Measurements from ENCODE around the gene DSC1. TPM values are rescaled to one million over a fixed set of nuclear protein-coding genes. Genes with fewer than 3 reads are reported as not detected.

The DSC1 gene
- total and polyA plus RNA-seq, 12 donors = 0.03 to 21.8 (median 7.7) TPM

DNA sequence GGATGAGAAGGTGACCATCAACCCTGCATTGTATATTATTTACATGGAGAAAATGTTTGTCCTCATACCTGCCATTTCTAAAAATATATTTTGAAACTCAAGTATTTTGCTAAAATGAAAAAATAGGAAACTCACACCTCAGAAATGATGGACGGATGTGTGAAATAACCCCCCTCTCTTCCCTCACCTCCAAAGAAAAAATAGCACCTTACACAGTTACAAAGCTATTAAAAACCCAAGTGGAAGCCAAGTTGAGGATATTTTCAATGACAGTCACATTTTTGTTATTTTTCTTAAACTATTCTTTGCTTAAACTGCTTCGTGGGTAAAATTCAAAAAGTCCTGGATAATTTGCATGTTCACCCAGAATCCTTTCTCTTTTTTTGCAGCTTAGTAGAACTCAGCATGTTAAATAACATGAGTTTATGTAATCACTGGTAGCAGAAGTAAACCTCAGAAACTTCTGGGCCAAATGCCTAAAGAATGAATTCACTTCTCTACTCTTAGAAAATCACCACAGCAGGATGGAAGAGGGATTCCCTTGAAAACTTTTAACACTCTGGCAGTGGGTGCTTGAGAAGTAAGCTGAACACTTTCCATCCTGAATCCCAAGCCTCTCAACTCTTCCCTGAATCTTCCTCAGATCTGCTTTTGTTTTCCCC is 768 bp downstream of the DSC1 start:
- H3K36me3 ChIP-seq = no peaks in the 10 kb centered on the region
- H3K4me1 ChIP-seq = peaks cover 0 to 5% (median 0%) of the 10 kb centered on the region in 9 donors
- 67 to 68% methylated on average over 2 of the region's 2 CpGs for WGBS, 2 donors
- no peak for DNase-seq
- no peaks in the 10 kb centered on the region for H3K27me3 ChIP-seq
- H3K27ac ChIP-seq = peak overlapping the region in 4 of 10 donors; percentile 9 to 41 (median 15)
- ATAC-seq = peak in 4 of 8 donors; percentile 33 to 66 (median 48)
- H3K4me3 ChIP-seq = no peak overlapping the region
- H3K9me3 ChIP-seq = no peaks in the 10 kb centered on the region
- intact Hi-C loops (cut with DNase I) = loop anchor here in 1 of 10 donors (10.0 kb wide), 1 partner anchor 47 kb away; no protein-coding TSS in a partner anchor
- TF ChIP-seq, protein P1, sequence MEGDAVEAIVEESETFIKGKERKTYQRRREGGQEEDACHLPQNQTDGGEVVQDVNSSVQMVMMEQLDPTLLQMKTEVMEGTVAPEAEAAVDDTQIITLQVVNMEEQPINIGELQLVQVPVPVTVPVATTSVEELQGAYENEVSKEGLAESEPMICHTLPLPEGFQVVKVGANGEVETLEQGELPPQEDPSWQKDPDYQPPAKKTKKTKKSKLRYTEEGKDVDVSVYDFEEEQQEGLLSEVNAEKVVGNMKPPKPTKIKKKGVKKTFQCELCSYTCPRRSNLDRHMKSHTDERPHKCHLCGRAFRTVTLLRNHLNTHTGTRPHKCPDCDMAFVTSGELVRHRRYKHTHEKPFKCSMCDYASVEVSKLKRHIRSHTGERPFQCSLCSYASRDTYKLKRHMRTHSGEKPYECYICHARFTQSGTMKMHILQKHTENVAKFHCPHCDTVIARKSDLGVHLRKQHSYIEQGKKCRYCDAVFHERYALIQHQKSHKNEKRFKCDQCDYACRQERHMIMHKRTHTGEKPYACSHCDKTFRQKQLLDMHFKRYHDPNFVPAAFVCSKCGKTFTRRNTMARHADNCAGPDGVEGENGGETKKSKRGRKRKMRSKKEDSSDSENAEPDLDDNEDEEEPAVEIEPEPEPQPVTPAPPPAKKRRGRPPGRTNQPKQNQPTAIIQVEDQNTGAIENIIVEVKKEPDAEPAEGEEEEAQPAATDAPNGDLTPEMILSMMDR (IDR thresholded peaks at IDR 0.05) = no peak

DNA sequence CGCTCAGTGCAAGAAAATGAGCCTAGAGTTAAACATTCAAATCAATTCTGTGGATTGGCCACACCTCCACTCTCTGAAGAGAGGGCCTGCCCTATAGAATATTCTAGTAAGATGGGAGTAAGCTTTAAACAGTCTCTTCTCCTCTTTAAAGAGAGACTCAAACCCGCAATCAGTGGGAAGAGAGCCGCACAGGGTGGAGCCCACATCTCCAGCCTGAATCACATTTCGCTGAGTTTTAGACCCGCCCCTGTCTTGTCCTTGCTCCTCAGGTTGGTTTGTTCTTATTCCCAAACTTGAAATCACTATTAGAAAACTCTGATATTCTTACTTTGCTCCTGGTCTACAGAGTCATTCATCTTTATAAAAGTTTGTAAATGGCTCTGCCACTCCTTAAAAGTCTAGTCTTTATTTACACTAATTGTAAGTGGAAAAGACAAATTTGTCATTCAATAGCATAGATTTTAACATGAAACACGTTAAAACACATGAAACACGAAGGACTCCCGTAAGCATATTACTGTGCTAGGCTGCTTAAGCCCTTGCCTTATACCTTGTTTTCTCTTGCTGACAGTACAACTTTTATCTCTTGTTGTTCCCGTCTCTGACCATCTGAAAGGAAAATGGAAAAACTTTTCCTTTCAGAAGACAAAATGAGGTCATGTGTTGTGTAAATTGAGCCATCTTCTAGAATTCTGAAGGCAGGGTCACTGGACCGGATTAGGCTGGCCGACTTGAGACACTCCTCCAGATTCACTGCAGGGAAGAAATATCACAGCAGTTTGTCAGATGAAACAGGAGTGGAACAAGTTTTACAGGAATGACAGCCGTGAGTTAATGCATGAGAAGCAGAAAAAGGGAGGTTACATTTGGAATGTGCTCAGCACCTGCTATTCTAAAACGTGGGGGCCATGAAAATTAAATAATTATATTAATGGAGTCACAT is 5.6 kb downstream of the DSC1 start:
- Histone ChIP-seq H3K4me3 (no peak overlapping the region), H3K36me3 (no peaks in the 10 kb centered on the region), H3K27ac (no peak overlapping the region), H3K27me3 (no peaks in the 10 kb centered on the region), H3K9me3 (no peaks in the 10 kb centered on the region), H3K4me1 (peaks cover 0 to 5% (median 0%) of the 10 kb centered on the region in 9 donors)
- intact Hi-C loops (cut with DNase I) = loop anchor here in 1 of 10 donors (10.0 kb wide), 1 partner anchor 58 kb away; no protein-coding TSS in a partner anchor
- DNase-seq (no peak), ATAC-seq (no peak)
- TF ChIP-seq, protein P1 (IDR thresholded peaks at IDR 0.05) = no peak
- 58 to 78% methylated on average over 13 of the region's 13 CpGs for WGBS, 2 donors

DNA sequence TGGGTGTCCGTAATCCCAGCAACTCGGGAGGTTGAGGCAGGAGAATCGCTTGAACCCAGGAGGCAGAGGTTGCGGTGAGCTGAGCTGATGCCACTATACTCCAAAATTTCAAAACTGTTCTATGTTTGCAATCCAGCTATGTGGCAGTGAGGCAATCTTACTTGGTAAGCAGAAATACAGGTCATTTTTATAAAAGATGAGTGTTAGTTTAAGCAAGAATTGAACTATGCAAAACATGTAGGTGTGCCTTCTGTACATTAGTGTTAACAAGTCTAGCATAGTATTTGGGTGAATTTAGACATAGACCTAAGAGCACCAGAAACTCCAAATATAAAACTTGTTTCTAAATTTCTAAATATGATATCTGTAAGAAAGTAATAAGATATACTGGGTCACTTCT is 7.2 kb downstream of the DSC1 start:
- ATAC-seq = no peak
- H3K4me3 ChIP-seq = no peak overlapping the region
- intact Hi-C loops (cut with DNase I) = loop anchor here in 1 of 10 donors (10.0 kb wide), 1 partner anchor 59 kb away; no protein-coding TSS in a partner anchor
- no peaks in the 10 kb centered on the region for H3K9me3 ChIP-seq
- no peak for DNase-seq
- no peak overlapping the region for H3K27ac ChIP-seq
- no peaks in the 10 kb centered on the region for H3K36me3 ChIP-seq
- TF ChIP-seq, protein P1 (IDR thresholded peaks at IDR 0.05) = no peak
- peaks cover 0 to 5% (median 0%) of the 10 kb centered on the region in 9 donors for H3K4me1 ChIP-seq
- no peaks in the 10 kb centered on the region for H3K27me3 ChIP-seq
- WGBS, 2 donors = 75 to 96% methylated on average over 4 of the region's 4 CpGs

DNA sequence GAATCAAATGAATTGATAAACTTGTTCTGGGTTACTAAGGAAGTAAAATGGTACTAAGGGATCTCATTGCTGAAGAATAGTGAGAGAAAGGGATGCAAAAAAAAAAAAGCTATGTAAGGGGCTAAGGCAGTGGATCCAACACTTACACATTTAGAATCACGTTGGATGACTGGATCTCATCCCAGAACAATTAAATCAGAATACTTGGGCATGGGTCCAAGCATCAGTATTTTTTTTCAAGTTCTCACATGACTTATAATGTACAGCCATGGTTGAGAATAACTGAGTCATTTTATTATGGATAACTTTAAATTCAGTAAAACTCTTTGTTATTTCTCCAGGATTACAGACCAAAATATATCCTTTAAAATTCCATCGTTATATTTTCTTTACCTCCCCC is 8.5 kb downstream of the DSC1 start:
- Histone ChIP-seq H3K36me3 (no peaks in the 10 kb centered on the region), H3K4me3 (no peak overlapping the region), H3K4me1 (peaks cover 0 to 5% (median 0%) of the 10 kb centered on the region in 9 donors), H3K9me3 (no peaks in the 10 kb centered on the region), H3K27me3 (no peaks in the 10 kb centered on the region), H3K27ac (no peak overlapping the region)
- ATAC-seq (peak in 1 of 8 donors; percentile 59), DNase-seq (no peak)
- intact Hi-C loops (cut with DNase I) = loop anchor here in 1 of 10 donors (10.0 kb wide), 1 partner anchor 61 kb away; no protein-coding TSS in a partner anchor
- TF ChIP-seq, protein P1 (IDR thresholded peaks at IDR 0.05) = no peak
- 44 to 51% methylated on average over 2 of the region's 2 CpGs for WGBS, 2 donors
